Fibroblast of the conjunctiva (primary cell): ENCODE results near the gene ATG4D.

Experiments used
- DNase-seq: peaks from one replicate; pipeline ENCODE4 v3.0.0-alpha.2; 2010; ENCODE audit warnings: low read depth

ATG4D gene

DNA sequence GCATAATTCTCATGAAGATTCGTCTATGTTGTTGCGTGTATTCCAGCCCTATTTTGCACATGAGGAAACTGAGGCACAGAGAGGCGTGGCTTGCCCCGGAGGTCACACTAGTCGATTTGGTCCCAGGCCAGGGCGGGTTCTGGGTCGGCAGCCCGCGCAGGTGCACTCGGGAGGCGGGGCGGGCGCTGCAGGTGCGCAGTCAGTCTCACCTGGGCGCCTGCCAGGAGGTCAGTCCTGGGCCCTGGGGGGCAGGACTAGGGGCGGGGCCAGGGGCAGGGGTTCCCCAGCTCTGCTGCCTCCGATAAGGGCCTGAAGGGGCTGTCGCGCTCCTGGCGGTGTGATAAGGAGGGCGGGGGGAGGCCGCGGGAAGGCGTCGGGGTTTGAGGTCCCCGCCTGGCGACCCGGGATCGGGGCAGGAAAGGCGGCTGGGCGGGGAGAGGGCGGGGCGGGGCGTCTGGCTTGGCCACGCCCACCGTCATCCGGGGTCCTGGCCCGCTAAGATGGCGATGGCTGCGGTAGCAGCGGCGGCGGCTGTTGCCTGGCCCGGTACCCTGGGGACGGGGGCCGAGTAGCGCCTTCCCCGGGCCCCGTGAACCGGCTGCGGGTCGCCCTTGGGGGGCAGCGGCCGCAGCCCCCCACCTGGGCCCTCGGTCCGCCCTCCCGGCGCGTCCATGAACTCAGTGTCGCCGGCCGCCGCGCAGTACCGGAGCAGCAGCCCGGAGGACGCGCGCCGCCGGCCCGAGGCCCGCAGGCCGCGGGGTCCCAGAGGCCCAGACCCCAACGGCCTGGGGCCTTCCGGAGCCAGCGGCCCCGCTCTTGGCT, at the start of gene ATG4D:
Gene ATG4D, plus strand, starts transcription at position 485 of the 822 bp plus-strand sequence. Its CDS starts 187 bp downstream, at position 672.
- DNase-seq = no peak

DNA sequence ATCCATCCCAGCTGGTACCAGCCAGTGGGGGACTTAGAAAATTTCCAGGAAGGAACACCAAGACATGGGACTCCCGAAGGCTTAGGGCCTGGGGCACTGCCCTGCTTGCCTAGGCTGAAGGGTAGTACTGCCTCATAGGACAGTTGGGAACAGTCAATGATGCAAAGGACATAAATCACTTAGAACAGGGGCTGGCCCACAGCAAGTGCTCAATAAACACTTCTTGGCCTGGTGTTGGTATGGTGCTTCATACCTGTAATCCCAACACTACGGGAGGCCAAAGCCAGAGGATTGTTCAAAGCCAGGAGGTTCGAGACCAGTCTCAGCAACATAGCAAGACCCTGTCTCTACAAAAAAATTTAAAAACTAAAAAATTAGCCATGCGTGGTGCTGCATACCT, 46.3 kb upstream of the ATG4D start:
- no peak for DNase-seq

DNA sequence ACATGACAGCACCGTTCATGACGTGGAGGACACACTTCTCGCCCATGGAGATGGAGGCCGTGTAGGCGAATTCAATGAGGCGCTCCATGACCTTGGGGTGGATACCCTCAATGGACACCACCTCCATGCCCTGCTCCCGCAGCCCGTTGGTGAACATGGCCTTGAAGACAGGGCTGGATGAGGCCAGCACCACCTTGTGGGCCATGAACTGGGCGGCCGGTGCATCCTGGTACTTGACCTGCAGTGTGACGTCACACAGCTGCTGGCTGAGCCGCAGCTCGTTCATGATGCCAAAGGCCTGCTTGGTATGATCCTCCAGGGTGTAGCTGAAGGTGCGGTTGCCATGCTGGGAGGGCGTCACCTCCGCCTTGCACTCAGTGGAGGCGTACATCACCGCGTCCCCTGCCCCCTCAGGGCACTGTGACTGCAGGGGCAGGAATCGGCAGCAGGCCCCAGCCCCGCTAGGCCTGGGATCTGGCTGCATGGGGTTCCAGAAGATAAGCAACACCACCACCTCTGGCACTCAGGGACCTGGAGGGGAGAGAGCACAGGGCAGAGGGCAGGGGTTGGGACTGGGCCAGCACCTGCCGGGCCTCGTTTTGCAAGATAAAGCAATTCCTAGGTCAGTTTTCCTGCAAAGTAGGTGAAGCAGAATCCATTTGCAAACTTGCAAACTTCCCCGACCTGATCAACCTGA, 44.0 kb upstream of the ATG4D start:
- no peak for DNase-seq

- DNase-seq = no peak
These were observed 43.5 kb upstream of the ATG4D start for GRCh38 chr19:10500247-10500592.

DNA sequence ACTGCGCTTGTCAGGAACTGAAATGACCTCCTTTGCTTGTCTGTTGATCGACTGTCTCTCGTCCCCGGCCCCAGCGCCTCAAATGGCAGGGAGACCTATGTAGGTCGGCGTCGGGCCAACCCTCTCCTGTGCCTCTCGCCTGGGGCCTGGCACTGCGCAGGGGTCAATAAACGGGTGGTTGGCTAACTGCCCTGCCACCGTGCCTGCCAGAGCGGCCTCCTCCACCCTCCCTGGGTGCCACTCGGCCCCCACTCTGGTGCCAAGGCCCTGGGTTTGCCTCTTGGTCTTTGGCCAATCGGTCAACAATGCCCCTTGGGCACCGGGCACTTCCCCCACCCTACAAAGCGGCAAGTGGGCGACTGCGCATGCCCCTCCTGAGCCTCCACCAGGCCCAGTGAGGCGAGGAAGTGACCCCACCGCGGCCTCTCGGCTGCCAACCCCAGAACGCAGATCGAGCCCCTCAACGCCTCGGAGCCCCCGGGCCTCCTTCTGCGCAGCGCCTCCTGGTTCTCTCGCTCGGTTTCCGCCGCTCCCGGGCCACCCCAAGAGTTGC, 41.7 kb upstream of the ATG4D start:
- no peak for DNase-seq

DNA sequence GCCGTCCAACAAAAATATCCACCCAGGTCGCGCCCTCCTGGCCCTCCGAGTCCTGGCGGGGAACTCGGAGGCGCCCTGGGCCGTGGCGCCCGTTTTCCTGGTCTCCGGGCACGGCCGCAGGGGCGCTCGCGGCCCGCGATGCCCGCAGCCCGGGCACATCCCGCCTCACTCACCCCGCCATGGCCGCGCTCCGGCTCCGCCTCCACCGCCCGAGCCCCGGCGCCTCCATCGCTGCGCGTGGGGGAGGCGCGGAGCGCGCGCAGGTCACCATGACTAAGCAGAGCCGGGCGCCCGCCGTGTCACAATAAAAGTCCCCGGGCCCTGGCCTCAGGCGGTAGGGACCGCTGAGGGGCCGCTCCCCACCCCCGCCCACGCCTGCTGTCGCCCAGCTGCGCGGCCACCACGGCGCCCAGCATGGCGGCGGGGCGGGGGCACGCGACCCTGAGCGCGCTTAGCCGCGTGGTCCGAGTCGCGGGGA, 41.1 kb upstream of the ATG4D start:
- peak; percentile 75 for DNase-seq

DNA sequence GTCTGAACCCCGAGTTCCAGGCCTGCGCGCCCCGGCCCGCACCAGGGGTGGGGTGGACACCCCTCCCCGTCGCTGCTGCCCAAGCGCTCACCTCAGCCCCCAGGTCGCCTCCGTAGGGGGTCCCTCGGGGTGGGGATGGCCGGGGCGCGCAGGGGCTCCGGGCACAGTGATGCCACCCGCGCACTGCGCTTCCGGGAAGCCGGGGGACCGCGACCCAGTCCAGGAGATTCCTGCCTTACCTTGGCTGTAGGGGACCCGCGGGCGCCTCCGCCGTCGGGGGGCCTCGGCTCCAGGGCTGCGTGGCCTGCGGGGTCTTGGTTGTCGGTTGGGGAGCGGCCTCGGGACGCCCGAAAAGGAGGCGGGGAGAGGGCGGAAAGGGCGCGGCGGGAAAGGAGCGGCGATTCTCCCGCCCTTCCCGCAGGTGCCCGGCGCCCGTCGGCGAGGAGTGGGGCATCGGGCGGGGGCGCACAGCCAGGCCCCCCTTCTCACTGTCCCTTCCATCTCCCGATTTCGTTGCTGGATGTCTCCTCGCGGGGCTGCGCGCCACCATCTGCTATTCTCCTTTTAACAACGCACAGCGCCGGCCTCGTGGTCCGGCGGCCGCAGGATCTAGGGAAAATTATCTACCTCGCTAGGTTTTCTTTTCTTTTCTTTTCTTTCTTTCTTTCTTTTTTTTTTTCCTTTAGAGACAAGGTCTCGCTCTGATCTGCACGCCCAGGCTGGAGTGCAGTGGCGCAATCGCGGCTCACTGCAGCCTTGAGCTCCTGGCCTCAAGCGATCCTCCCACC, 40.5 kb upstream of the ATG4D start, which contains the start of gene KEAP1:
Gene KEAP1, minus strand, starts transcription at position 355 of the 788 bp plus-strand sequence. CDS start 3,323 bp downstream, outside the sequence.
- no peak for DNase-seq

DNA sequence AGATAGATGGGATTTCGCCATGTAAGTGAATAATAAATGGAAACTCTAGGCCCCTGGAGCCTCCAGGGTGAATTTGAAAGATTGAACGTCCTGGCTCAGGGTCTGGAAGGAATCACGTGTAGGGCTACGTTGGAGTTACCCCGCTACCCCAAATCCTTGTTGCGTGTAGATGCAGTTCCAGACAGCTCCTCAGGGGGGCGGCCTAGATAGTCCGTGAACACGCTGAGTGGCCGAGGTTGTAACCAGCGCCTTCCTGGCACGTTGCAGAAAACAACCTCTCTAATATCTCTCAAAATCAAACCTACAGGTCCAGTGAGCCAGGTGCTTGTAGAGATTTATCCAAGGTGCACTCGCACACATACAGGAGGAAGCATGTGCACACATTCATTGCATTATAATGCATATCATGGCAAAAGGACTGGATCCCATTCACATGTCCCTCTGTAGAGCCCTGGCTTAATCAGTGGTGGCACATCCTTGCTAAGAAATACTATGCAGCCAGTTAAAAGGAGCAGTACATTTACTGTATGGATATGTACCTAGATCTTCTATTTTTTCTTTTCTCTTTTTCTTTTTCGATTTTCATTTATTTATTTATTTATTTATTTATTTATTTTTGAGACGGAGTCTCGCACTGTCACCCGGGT, 38.0 kb upstream of the ATG4D start:
- peak; percentile 39 for DNase-seq

DNA sequence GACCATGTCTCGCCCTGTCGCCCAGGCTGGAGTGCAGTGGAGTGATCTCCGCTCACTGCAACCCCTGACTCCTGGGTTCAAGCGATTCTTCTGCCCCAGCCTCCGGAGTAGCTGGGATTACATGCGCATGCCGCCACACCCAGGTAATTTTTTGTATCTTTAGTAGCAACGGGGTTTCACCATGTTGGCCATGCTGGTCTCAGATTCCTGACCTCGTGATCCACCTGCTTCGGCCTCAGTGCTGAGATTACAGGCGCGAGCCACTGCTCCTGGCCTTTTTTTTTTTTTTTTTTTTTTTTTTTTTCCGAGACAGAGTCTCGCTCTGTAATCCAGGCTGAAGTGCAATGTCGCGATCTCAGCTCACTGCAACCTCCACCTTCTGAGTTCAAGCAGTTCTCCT, 35.7 kb upstream of the ATG4D start:
- no peak for DNase-seq

DNA sequence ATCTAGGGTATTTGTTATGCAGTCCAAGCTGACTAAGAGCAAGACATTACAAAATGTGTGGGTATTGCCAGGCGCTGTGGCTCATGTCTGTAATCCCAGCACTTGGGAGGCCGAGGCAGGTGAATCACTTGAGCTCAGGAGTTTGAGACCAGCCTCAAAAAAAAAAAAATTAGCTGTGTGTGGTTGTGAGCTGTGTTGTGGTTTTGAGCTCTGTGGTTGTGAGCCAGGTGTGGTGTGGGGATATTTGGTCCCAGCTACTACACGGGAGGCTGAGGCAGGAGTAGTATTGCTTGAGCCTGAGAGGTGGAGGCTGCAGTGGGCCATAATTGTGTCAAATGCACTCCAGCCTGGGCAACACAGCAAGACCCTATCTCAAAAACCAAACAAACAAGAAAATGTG, 35.0 kb upstream of the ATG4D start:
- DNase-seq = no peak

- DNase-seq = no peak
These were observed 33.4 kb upstream of the ATG4D start for GRCh38 chr19:10510301-10510802.

DNA sequence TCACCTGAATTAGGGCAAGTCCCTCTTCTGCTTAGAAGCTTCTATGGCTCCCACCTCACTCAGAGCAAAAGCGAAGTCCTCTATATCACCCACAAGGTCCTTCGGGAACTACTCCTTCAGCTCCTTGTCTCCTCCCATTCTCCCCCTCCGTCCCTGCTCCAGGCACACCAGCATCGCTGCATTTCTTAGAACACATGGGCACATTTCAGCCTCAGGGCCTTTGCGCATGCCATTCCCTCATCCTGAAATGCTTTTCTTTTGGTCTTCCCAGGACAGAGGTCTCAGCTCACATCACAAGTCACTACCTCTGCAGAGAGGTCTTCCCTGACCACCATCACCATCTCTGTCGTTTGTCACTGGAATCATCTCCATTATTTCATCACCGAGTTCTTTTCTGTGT, 30.5 kb upstream of the ATG4D start:
- DNase-seq = no peak

DNA sequence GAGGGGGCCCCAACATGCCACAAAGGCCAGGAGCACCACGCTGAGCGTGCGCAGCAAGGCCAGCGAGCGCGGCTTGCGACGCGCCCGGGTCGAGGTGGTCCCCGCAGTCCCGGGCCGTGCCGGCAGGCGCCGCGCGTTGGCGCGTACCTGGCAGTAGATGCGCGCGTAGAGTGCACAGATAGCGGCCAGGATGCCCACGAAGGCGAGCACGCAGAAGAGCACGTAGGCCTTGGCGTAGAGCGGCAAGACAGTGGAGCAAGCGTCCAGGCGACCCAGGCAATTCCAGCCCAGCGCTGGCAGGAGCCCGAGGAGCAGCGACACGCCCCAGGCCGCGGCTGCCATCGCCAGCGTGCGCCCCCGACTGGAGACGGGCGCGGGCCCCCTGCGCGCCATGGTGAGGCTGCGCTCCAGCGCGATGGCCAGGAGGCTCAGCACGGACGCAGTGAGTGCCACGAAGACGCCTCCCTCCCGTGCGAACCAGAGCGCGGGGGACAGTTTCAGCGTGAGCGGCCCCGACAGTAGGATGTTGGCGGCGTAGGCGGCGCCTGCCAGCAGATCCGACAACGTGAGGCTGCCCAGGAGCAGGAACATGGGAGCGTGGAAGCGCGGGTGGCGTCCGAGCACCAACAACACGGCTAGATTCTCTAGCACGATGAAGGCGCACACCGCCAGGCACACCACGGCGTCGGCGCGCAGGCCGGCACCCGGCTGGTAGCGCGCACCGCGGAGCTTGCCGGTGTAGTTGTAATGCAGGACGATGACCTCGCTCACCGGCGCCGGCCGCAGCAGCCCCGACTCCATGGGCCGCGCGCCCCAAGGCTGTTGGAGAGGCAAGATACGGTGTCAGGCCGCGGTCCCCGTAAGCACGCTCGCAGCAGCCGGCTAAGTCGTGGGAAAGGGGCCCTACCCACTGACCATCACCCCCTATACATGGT, 29.2 kb upstream of the ATG4D start:
- no peak for DNase-seq

- no peak for DNase-seq
These were observed 27.7 kb upstream of the ATG4D start for GRCh38 chr19:10516064-10516385.

GRCh38 chr19:10516671-10517286, 26.9 kb upstream of the ATG4D start:
- no peak for DNase-seq

GRCh38 chr19:10517361-10517759, 26.3 kb upstream of the ATG4D start, which contains the start of gene S1PR5:
Gene S1PR5 (minus strand): TSS chr19:10517447. CDS start chr19:10515011, 2,436 bp downstream.
- DNase-seq = no peak

DNA sequence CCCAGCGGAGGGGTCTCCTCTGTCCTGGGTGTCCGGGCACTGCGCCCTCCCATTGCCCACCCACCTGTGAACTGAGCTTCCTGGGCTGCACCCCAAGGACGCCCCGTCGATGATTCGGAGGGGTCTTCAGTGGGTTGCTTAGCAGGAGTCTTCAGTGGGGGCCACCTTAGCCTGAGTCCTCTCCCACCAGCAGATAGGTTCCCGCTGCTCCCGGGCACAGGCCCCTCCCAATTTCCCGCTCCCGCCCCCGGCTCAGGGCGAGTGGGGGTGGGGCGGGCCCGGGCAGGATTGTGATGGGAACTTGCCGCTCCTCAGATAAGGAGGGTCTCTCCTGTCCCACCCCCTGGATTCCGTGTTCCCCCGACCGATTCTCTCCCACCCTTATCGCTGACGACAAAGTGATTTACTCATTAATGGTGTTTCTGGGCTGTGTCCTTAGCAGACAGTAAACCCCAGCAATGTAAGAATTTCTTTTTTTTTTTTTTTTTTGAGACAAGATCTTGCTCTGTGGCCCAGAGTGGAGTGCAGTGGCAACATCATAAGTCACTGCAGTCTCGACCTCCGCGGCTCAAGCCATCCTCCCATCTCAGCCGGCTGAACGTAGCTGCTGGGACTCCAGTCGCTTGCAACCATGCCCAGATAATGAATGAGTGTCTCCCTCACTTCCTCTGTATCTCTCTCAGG, 25.8 kb upstream of the ATG4D start:
- DNase-seq = no peak

GRCh38 chr19:10518444-10519361, 25.0 kb upstream of the ATG4D start:
- DNase-seq = no peak
